HTR-8/SVneo (cell line): ENCODE measurements around the gene PEG3.
A peak's percentile ranks its signal among the peaks of the same experiment; 100 is the strongest.
"Not testable (repeated sequence)": the region's sequence is repeated elsewhere in the genome, so short reads cannot be mapped to it uniquely, and the experiment has no call there.

Experiments
- DNase-seq: peaks from one replicate; pipeline ENCODE4 v3.0.0; 2011; ENCODE audit warnings: low spot score, mixed read lengths; ENCODE audit not compliant: insufficient read length
- FAIRE-seq: peaks from 2 replicates; lab custom pipeline; 2011; peaks lifted over from hg19 to GRCh38; lab: Jason Lieb, UNC

Gene PEG3

GRCh38 chr19:56840451-56841192 is at the start of gene PEG3, which contains the start of gene ZIM2:
PEG3 (minus strand) TSS chr19:56840726; CDS start chr19:56824655, 16,071 bp downstream.
ZIM2 (minus strand) TSS chr19:56840726; CDS start chr19:56824277, 16,449 bp downstream.
- no peak for DNase-seq

GRCh38 chr19:56885173-56885985 is 44.9 kb upstream of the PEG3 start:
- no peak for DNase-seq
- no peak for FAIRE-seq

More at GRCh38 chr19:56840451-56841192, at the start of gene PEG3, which contains the start of gene ZIM2:
- FAIRE-seq, result no peak

GRCh38 chr19:56884441-56884840 is 43.9 kb upstream of the PEG3 start:
- DNase-seq, result no peak
- FAIRE-seq, result no peak

- DNase-seq, result no peak
- FAIRE-seq, result no peak
Observed at GRCh38 chr19:56880592-56881190, 40.2 kb upstream of the PEG3 start.

- no peak for DNase-seq
- FAIRE-seq, result no peak
Observed at GRCh38 chr19:56877069-56877715, 36.7 kb upstream of the PEG3 start.

GRCh38 chr19:56875717-56876116 is 35.2 kb upstream of the PEG3 start:
- FAIRE-seq (no peak), DNase-seq (no peak)

- DNase-seq (no peak), FAIRE-seq (no peak)
Observed at GRCh38 chr19:56874530-56874929, 34.0 kb upstream of the PEG3 start.

GRCh38 chr19:56873493-56873892 is 33.0 kb upstream of the PEG3 start:
- DNase-seq (no peak), FAIRE-seq (peak; percentile 51)

- no peak for DNase-seq
- no peak for FAIRE-seq
Observed at GRCh38 chr19:56869886-56870285, 29.4 kb upstream of the PEG3 start.

GRCh38 chr19:56868446-56868845 is 27.9 kb upstream of the PEG3 start:
- FAIRE-seq (no peak), DNase-seq (no peak)

GRCh38 chr19:56866538-56866937 is 26.0 kb upstream of the PEG3 start:
- no peak for DNase-seq
- no peak for FAIRE-seq

GRCh38 chr19:56864443-56865125 is 24.1 kb upstream of the PEG3 start:
- FAIRE-seq, result no peak
- DNase-seq, result no peak

GRCh38 chr19:56862741-56863140 is 22.2 kb upstream of the PEG3 start:
- FAIRE-seq (no peak), DNase-seq (no peak)

GRCh38 chr19:56860409-56860808 is 19.9 kb upstream of the PEG3 start:
- DNase-seq, FAIRE-seq: not testable (repeated sequence)

- DNase-seq, result no peak
- FAIRE-seq, result no peak
Observed at GRCh38 chr19:56858026-56858425, 17.5 kb upstream of the PEG3 start.

GRCh38 chr19:56856822-56857221 is 16.3 kb upstream of the PEG3 start:
- no peak for DNase-seq
- FAIRE-seq, result no peak

- FAIRE-seq, DNase-seq: not testable (repeated sequence)
Observed at GRCh38 chr19:56852361-56852760, 11.8 kb upstream of the PEG3 start.

GRCh38 chr19:56848166-56848565 is 7.6 kb upstream of the PEG3 start:
- no peak for DNase-seq
- no peak for FAIRE-seq

GRCh38 chr19:56842412-56842811 is 1.9 kb upstream of the PEG3 start:
- FAIRE-seq (no peak), DNase-seq (no peak)

- FAIRE-seq (no peak), DNase-seq (no peak)
Observed at GRCh38 chr19:56841193-56841543, 642 bp upstream of the PEG3 start.
